H1 (cell line): Measurements from ENCODE around the gene FRMD4A. TPM values are rescaled to one million over a fixed set of nuclear protein-coding genes. Genes with fewer than 3 reads are reported as not detected.

Experiments used
- EP300 ChIP-seq, 2 experiments: IDR thresholded peaks; 1 replicate in 1 of 2; 2 replicates in 1 of 2; pipeline ENCODE4 v1.6.1; 2011 to 2012; ENCODE audit warnings: low read depth in 2 of 2, low read length in 2 of 2, mild to moderate bottlenecking in 2 of 2, borderline replicate concordance in 1 of 2, inconsistent platforms in 1 of 2, moderate library complexity in 1 of 2
- KDM5A ChIP-seq: fragments of 200-600 bp; IDR thresholded peaks from 2 replicates; pipeline ENCODE4 v1.7.1; 2012; ENCODE audit warnings: mild to moderate bottlenecking, low read length, inconsistent platforms, mixed read lengths
- polyA plus RNA-seq, 7 experiments: library from polyadenylated mRNA; depleted of rRNA in 3 of 7; stranded (reverse) in 5 of 7; unstranded in 2 of 7; fragments of >200 nt in 5 of 7; fragments of 200-250 nt in 2 of 7; gene quantifications; 1 replicate in 5 of 7; 2 replicates in 1 of 7; 4 replicates in 1 of 7; pipeline versions ENCODE4 v1.2.1 to v1.2.3, GENCODE V29; 2011 to 2013; ENCODE audit warnings: missing spikeins in 2 of 7, mixed read lengths in 2 of 7
- total RNA-seq: library from RNA; stranded (reverse); fragmentation: NEBNext Ultra II Directional; extraction: Animal tissue kit (Norgen Biotek cat#: 25700); gene quantifications from 2 replicates; pipeline ENCODE4 v1.2.1, GENCODE V29; 2021
- TF ChIP-seq, protein P1 (sequence below): IDR thresholded peaks from 2 replicates; pipeline ENCODE4 v1.6.1; 2012; ENCODE audit warnings: inconsistent platforms

Gene FRMD4A
- total and polyA plus RNA-seq, 2 of the 8 experiments (the other 6 are each of a cell fraction or from before 2014, with no cell fraction given), result 38.6 to 39.6 TPM

DNA sequence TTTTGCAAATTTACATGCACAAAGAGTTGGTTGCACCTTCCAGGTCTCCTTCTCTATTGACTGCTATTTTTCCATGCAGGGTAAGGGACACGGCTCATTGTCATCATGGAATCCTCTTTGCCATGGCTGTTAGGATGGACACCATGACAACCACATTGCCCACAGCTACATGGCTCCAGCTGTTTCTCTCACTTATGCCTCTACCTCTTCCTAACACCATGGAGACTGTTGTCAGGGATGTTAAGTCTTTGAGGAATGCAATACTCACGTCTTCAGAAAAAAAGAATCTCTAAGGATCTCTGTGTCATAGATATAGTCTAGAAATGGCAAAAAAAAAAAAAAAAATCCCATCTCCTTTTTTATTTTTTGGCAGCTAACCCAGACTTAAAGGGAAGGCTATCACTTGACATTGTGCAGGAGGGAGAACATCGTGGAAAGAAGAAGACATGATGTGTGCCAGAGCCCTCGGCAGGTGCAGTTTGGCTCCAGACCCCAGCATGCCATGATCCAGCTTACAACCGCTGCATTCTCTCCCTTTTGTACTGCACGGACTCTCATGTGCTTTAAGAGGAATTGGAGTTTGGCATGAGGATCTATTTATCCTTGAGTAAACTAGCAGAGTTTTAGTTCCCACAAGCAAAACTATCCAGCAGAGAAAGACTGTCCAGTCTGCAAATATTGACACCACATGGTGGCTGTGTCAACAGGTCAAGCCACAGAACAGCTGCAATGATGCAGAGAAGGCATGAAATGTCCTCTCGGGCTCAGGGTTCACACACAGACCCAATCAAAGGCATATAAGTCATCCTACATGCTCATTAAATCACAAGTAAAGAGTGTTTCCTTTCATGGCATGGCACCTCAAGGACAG, 70.8 kb downstream of the FRMD4A start (continued):
- no peak for TF ChIP-seq EP300 (IDR thresholded peaks at IDR 0.05; ENCODE audit: borderline replicate concordance in 1 of 2, low read depth in 2 of 2, low read length in 2 of 2)
- TF ChIP-seq KDM5A, result no peak
- TF ChIP-seq, protein P1, sequence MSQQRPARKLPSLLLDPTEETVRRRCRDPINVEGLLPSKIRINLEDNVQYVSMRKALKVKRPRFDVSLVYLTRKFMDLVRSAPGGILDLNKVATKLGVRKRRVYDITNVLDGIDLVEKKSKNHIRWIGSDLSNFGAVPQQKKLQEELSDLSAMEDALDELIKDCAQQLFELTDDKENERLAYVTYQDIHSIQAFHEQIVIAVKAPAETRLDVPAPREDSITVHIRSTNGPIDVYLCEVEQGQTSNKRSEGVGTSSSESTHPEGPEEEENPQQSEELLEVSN, result no peak
